T-helper 2 cell treated with Interferon-gamma antibody and Interleukin-4, amounts not matched to agents 5 μg/mL and 100 μg/mL, for 36 hours (primary cell): ENCODE data around the gene SHLD2.
"Not testable (repeated sequence)": the region's sequence is repeated elsewhere in the genome, so short reads cannot be mapped to it uniquely, and the experiment has no call there.

ENCODE experiments used
- DNase-seq: peaks from one replicate; pipeline ENCODE4 v3.0.0; 2021; ENCODE audit warnings: low spot score
- H3K27ac Mint-ChIP-seq: one replicate; pipeline ENCODE4 v1.8.0; 2021; ENCODE audit warnings: mild to moderate bottlenecking, mixed read lengths
- H3K27me3 Mint-ChIP-seq: one replicate; pipeline ENCODE4 v1.8.0; 2021; ENCODE audit warnings: low read depth, mixed read lengths
- H3K36me3 Mint-ChIP-seq: one replicate; pipeline ENCODE4 v1.8.0; 2021; ENCODE audit warnings: low read depth, mixed read lengths
- H3K4me1 Mint-ChIP-seq: one replicate; pipeline ENCODE4 v1.8.0; 2021; ENCODE audit warnings: low read depth, mixed read lengths
- H3K4me3 Mint-ChIP-seq: one replicate; pipeline ENCODE4 v1.8.0; 2022; ENCODE audit warnings: mild to moderate bottlenecking, moderate library complexity, mixed read lengths
- H3K9me3 Mint-ChIP-seq: one replicate; pipeline ENCODE4 v1.8.0; 2021; ENCODE audit warnings: mixed read lengths

SHLD2 gene

DNA sequence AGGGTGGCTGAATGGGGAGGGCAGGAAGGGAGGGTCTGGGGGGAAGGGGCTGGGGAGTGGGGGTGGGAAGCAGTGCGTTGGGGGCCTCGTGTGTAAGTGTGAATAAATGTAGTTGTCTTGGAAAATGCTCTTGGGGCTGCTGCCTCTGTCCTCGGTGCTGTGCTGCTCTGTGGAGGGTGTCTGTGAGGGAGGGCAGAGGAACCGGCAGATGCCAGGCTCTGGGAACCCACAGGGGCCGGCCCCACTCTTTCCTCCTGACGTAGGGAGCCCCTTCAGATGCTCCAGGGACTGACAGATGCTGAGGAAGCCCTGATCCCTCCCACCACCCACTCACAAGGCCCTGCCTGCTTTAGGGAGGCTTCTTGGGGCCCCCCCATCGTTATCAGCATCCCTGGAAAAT, 139.8 kb downstream of the SHLD2 start:
- H3K4me3 Mint-ChIP-seq, H3K27me3 Mint-ChIP-seq, H3K9me3 Mint-ChIP-seq, H3K36me3 Mint-ChIP-seq, H3K4me1 Mint-ChIP-seq, DNase-seq, H3K27ac Mint-ChIP-seq: not testable (repeated sequence)

DNA sequence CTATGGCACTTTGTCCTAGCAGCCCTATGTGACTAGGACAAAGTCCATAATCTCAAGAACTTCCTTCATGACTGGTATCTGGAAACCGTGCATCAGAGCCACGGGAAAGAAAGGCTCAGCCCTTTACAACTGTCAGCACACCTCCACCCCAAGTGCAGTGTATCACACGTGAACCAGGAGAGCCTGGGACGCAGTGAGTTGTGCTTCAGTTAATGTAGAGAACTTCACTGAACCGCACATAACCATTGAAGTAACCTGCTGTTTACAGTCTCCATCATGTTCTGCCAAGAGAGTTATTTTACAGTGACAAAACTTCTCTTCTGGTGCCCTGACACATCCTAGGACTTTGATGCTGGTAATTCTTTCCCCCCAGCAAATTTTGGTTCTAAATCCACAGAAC, 142.2 kb downstream of the SHLD2 start:
- H3K9me3 Mint-ChIP-seq, H3K27me3 Mint-ChIP-seq, H3K27ac Mint-ChIP-seq, H3K36me3 Mint-ChIP-seq, H3K4me3 Mint-ChIP-seq, DNase-seq, H3K4me1 Mint-ChIP-seq: not testable (repeated sequence)

DNA sequence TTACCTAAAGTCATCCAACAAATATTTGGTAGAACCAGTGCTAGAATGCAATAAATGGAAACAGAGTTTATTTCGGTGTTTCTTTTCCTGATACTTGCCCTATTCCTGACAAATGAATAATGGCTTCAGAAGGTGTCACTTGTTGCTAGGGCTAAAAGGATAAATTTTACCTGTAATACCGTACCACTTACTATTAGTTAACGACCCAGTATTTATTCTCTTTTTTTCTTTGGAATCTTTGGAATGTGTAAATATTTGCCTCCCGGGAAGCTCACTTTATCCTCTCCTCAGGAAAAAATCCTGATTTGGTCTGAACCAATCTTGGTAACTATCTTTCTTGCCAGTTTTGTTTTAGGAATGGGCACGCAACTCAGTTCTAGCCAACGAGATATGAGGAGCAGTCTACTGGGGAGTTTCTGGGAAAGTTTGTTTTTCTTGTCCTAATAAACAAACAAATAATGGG, 144.4 kb downstream of the SHLD2 start:
- H3K27ac Mint-ChIP-seq, H3K4me3 Mint-ChIP-seq, H3K36me3 Mint-ChIP-seq, DNase-seq, H3K9me3 Mint-ChIP-seq, H3K4me1 Mint-ChIP-seq, H3K27me3 Mint-ChIP-seq: not testable (repeated sequence)
